ENCODE results near the gene CDC42BPB. TPM values are rescaled to one million over a fixed set of nuclear protein-coding genes. Genes with fewer than 3 reads are reported as not detected.

CDC42BPB gene
- total RNA-seq, 1 donor from 2014 or later, result 89.3 TPM

GRCh38 chr14:102944448-102945330, 112.7 kb downstream of the CDC42BPB start:
- no peak for DNase-seq (ENCODE audit: low read depth in 2 of 2)

- DNase-seq (ENCODE audit: low read depth in 2 of 2), result no peak
Observed at GRCh38 chr14:102943979-102944378, 113.4 kb downstream of the CDC42BPB start.

GRCh38 chr14:102943454-102943853, 113.9 kb downstream of the CDC42BPB start:
- no peak for DNase-seq (ENCODE audit: low read depth in 2 of 2)

- DNase-seq (ENCODE audit: low read depth in 2 of 2), result no peak
Observed at GRCh38 chr14:102942069-102942468, 115.3 kb downstream of the CDC42BPB start.

- no peak for DNase-seq (ENCODE audit: low read depth in 2 of 2)
Observed at GRCh38 chr14:102941419-102942011, 115.8 kb downstream of the CDC42BPB start.

GRCh38 chr14:102940729-102941362, 116.5 kb downstream of the CDC42BPB start:
- DNase-seq (ENCODE audit: low read depth in 2 of 2), result no peak

- no peak for DNase-seq (ENCODE audit: low read depth in 2 of 2)
Observed at GRCh38 chr14:102939820-102940561, 117.4 kb downstream of the CDC42BPB start.

GRCh38 chr14:102939329-102939728, 118.0 kb downstream of the CDC42BPB start:
- DNase-seq (ENCODE audit: low read depth in 2 of 2), result no peak

- DNase-seq (ENCODE audit: low read depth in 2 of 2), result no peak
Observed at GRCh38 chr14:102938191-102938590, 119.2 kb downstream of the CDC42BPB start.

- DNase-seq (ENCODE audit: low read depth in 2 of 2), result no peak
Observed at GRCh38 chr14:102937331-102938175, 119.8 kb downstream of the CDC42BPB start.

GRCh38 chr14:102935756-102936155, 121.6 kb downstream of the CDC42BPB start:
- no peak for DNase-seq (ENCODE audit: low read depth in 2 of 2)

- no peak for DNase-seq (ENCODE audit: low read depth in 2 of 2)
Observed at GRCh38 chr14:102933618-102934231, 123.6 kb downstream of the CDC42BPB start.

GRCh38 chr14:102932484-102933248, 124.7 kb downstream of the CDC42BPB start:
- no peak for DNase-seq (ENCODE audit: low read depth in 2 of 2)

- no peak for DNase-seq (ENCODE audit: low read depth in 2 of 2)
Observed at GRCh38 chr14:102931580-102932285, 125.6 kb downstream of the CDC42BPB start.

- peak in 1 of 2 donors; percentile 31 for DNase-seq (ENCODE audit: low read depth in 2 of 2)
Observed at GRCh38 chr14:102930753-102931579, 126.4 kb downstream of the CDC42BPB start.

- DNase-seq (ENCODE audit: low read depth in 2 of 2), result peak in 1 of 2 donors; percentile 14
Observed at GRCh38 chr14:102930138-102930752, 127.1 kb downstream of the CDC42BPB start.
